Liver (tissue), 9 donors: Measurements from ENCODE around the gene WIPF2. TPM values are rescaled to one million over a fixed set of nuclear protein-coding genes. Genes with fewer than 3 reads are reported as not detected.

Experiments
- DNase-seq: peaks from one replicate; pipeline ENCODE4 v3.0.0-alpha.2; 2017; ENCODE audit warnings: low spot score
- H3K27ac ChIP-seq, 2 donors: one replicate each; pipeline ENCODE4 v1.7.0; 2013; ENCODE audit warnings: inconsistent platforms in 2 of 2, low read length in 2 of 2, control low read depth in 1 of 2, low read depth in 1 of 2, mild to moderate bottlenecking in 1 of 2
- H3K27me3 ChIP-seq, 4 donors: one replicate each; pipeline versions ENCODE4 v1.6.1 to v1.7.0; 2013; ENCODE audit warnings: low read length in 3 of 4, inconsistent platforms in 1 of 4, mild to moderate bottlenecking in 1 of 4, moderate library complexity in 1 of 4; ENCODE audit not compliant: control insufficient read depth in 4 of 4, insufficient read depth in 4 of 4
- H3K36me3 ChIP-seq, 4 donors: one replicate each; pipeline versions ENCODE4 v1.6.1 to v1.7.0; 2013; ENCODE audit warnings: low read length in 3 of 4, mild to moderate bottlenecking in 3 of 4, low read depth in 1 of 4, moderate library complexity in 1 of 4; ENCODE audit not compliant: control insufficient read depth in 4 of 4, insufficient read depth in 3 of 4
- H3K4me1 ChIP-seq, 4 donors: one replicate each; pipeline versions ENCODE4 v1.6.1 to v1.7.0; 2013; ENCODE audit warnings: low read length in 3 of 4, mild to moderate bottlenecking in 3 of 4, moderate library complexity in 1 of 4; ENCODE audit not compliant: control insufficient read depth in 4 of 4, insufficient read depth in 4 of 4
- H3K4me3 ChIP-seq, 3 donors: one replicate each; pipeline versions ENCODE4 v1.6.1 to v1.7.0; 2013; ENCODE audit warnings: low read length in 3 of 3, control low read depth in 1 of 3, low read depth in 1 of 3, mild to moderate bottlenecking in 1 of 3
- H3K9ac ChIP-seq, 2 donors: one replicate each; pipeline ENCODE4 v1.7.0; 2013; ENCODE audit warnings: low read length in 2 of 2, mild to moderate bottlenecking in 2 of 2, moderate library complexity in 2 of 2, control low read depth in 1 of 2, low read depth in 1 of 2
- H3K9me3 ChIP-seq, 4 donors: one replicate each; pipeline versions ENCODE4 v1.6.1 to v1.7.0; 2013; ENCODE audit warnings: low read length in 3 of 4; ENCODE audit not compliant: control insufficient read depth in 4 of 4
- CTCF ChIP-seq: fragments of 150-350 bp; IDR thresholded peaks from 2 replicates; pipeline ENCODE4 v1.5.1; 2017; ENCODE audit warnings: improper control_type of control experiment, low read depth, low read length; ENCODE audit not compliant: missing input control
- EGR1 ChIP-seq, 2 donors: IDR thresholded peaks; 2 replicates each; pipeline ENCODE4 v1.6.1; 2016 to 2018; ENCODE audit warnings: antibody characterized with exemption in 2 of 2, low read depth in 2 of 2
- GABPA ChIP-seq, 2 donors: IDR thresholded peaks in 1 of 2; conservative IDR thresholded peaks in 1 of 2; 2 replicates each; pipeline ENCODE4 v1.6.1; 2016; ENCODE audit warnings: antibody characterized with exemption in 2 of 2, mild to moderate bottlenecking in 1 of 2, moderate library complexity in 1 of 2
- MAX ChIP-seq: IDR thresholded peaks from 2 replicates; pipeline ENCODE4 v1.6.1; 2016; ENCODE audit warnings: antibody characterized with exemption
- RXRA ChIP-seq, 2 donors: IDR thresholded peaks; 2 replicates each; pipeline ENCODE4 v1.6.1; 2017 to 2018; ENCODE audit warnings: antibody characterized with exemption in 2 of 2, mild to moderate bottlenecking in 1 of 2
- TAF1 ChIP-seq: conservative IDR thresholded peaks from 2 replicates; pipeline ENCODE4 v1.6.1; 2016; ENCODE audit warnings: antibody characterized with exemption, mild to moderate bottlenecking
- YY1 ChIP-seq: IDR thresholded peaks from 2 replicates; pipeline ENCODE4 v1.6.1; 2016; ENCODE audit warnings: antibody characterized with exemption, mild to moderate bottlenecking
- ZBTB33 ChIP-seq: IDR thresholded peaks from 2 replicates; pipeline ENCODE4 v1.6.1; 2016; ENCODE audit warnings: antibody characterized with exemption
- WGBS: extraction: QIAGEN DNeasy Blood & Tissue Kit; methylation state at CpG from one replicate; pipeline ENCODE4 v1.1.7; 2013; 5-methylcytosine and 5-hydroxymethylcytosine counted together
- polyA plus RNA-seq, 2 donors: library from polyadenylated mRNA; stranded (reverse) in 1 of 2; unstranded in 1 of 2; fragments of 200-250 nt in 1 of 2; fragments of >200 nt in 1 of 2; fragmentation: Nextera tagmentation in 1 of 2; extraction: Ambion mirVana in 1 of 2; gene quantifications; one replicate each; pipeline versions ENCODE4 v1.2.1 to v1.2.3, GENCODE V29; 2013 to 2015
- total RNA-seq, 2 donors: library from RNA; depleted of rRNA; stranded (reverse); fragments of >200 nt; gene quantifications; one replicate each; pipeline ENCODE4 v1.2.3, GENCODE V29; 2014
- TF ChIP-seq, protein P1 (sequence below): IDR thresholded peaks from 2 replicates; pipeline ENCODE4 v1.6.1; 2016; ENCODE audit warnings: antibody characterized with exemption, mild to moderate bottlenecking
- donor health status: healthy.
- donor health status: healthy.
- donor health status: healthy.
- donor health status: healthy.
- donor health status: healthy.

The WIPF2 gene
- total and polyA plus RNA-seq, 4 donors: 4.4 to 5.6 (median 5.2) TPM

GRCh38 chr17:40322358-40323315, 103.5 kb downstream of the WIPF2 start:
- TF ChIP-seq YY1 (peak; percentile 42), MAX (peak; percentile 9), RXRA (IDR thresholded peaks at IDR 0.05) (peak in 1 of 2 donors; percentile 45), GABPA (IDR thresholded peaks at IDR 0.05 in 1 of 2, conservative IDR thresholded peaks at IDR 0.05 in 1 of 2) (peak; percentile 65 to 78), TAF1 (no peak), EGR1 (IDR thresholded peaks at IDR 0.05; ENCODE audit: low read depth in 2 of 2) (peak in 1 of 2 donors; percentile 35), CTCF (no peak), ZBTB33 (no peak)
- TF ChIP-seq, protein P1, sequence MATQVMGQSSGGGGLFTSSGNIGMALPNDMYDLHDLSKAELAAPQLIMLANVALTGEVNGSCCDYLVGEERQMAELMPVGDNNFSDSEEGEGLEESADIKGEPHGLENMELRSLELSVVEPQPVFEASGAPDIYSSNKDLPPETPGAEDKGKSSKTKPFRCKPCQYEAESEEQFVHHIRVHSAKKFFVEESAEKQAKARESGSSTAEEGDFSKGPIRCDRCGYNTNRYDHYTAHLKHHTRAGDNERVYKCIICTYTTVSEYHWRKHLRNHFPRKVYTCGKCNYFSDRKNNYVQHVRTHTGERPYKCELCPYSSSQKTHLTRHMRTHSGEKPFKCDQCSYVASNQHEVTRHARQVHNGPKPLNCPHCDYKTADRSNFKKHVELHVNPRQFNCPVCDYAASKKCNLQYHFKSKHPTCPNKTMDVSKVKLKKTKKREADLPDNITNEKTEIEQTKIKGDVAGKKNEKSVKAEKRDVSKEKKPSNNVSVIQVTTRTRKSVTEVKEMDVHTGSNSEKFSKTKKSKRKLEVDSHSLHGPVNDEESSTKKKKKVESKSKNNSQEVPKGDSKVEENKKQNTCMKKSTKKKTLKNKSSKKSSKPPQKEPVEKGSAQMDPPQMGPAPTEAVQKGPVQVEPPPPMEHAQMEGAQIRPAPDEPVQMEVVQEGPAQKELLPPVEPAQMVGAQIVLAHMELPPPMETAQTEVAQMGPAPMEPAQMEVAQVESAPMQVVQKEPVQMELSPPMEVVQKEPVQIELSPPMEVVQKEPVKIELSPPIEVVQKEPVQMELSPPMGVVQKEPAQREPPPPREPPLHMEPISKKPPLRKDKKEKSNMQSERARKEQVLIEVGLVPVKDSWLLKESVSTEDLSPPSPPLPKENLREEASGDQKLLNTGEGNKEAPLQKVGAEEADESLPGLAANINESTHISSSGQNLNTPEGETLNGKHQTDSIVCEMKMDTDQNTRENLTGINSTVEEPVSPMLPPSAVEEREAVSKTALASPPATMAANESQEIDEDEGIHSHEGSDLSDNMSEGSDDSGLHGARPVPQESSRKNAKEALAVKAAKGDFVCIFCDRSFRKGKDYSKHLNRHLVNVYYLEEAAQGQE: peak; percentile 17
- no peaks in the 10 kb centered on the region for H3K27me3 ChIP-seq
- no peaks in the 10 kb centered on the region for H3K9me3 ChIP-seq
- H3K4me3 ChIP-seq: peak overlapping the region in 2 of 3 donors; percentile 5 to 22
- DNase-seq: no peak
- peak overlapping the region in 1 of 2 donors; percentile 26 for H3K9ac ChIP-seq
- WGBS: 32% methylated on average over 19 of the region's 19 CpGs
- H3K36me3 ChIP-seq: no peaks in the 10 kb centered on the region
- H3K4me1 ChIP-seq: peaks cover 33 to 91% (median 81%) of the 10 kb centered on the region in 4 donors
- H3K27ac ChIP-seq: peak overlapping the region; percentile 64 to 81
